ENCODE results near the gene IL32.

Gene IL32

GRCh38 chr16:3106205-3106928 is 40.9 kb downstream of the IL32 start:
- ATAC-seq = peak; percentile 97
- TF ChIP-seq POU6F1 (CRISPR knock-in tag; IDR thresholded peaks at IDR 0.05; ENCODE audit: borderline replicate concordance, low read depth) (no peak), CSDC2 (CRISPR knock-in tag; IDR thresholded peaks at IDR 0.05) (no peak), BACH2 (CRISPR knock-in tag; IDR thresholded peaks at IDR 0.05; ENCODE audit: borderline replicate concordance) (no peak), PATZ1 (CRISPR knock-in tag; IDR thresholded peaks at IDR 0.05; ENCODE audit: borderline replicate concordance) (peak; percentile 73; the same call in 1 of the 2 replicates), TCF4 (CRISPR knock-in tag; IDR thresholded peaks at IDR 0.05; ENCODE audit: borderline replicate concordance) (no peak), ZNF70 (CRISPR knock-in tag; IDR thresholded peaks at IDR 0.05) (0 out of 2 replicates have a peak, but pooled peaks have one; percentile 17), ZFP30 (CRISPR knock-in tag; IDR thresholded peaks at IDR 0.05) (peak; percentile 56; the same call in 1 of the 2 replicates), SNAI2 (CRISPR knock-in tag; IDR thresholded peaks at IDR 0.05) (peak; percentile 64; the same call in 1 of the 2 replicates)

GRCh38 chr16:3112058-3112880 is 46.8 kb downstream of the IL32 start, which contains the start of gene ZNF205:
TSS of gene ZNF205 (plus strand) at chr16:3112586. CDS start at chr16:3113431, 845 bp downstream.
- no peak for TF ChIP-seq ZC3H10 (CRISPR knock-in tag; IDR thresholded peaks at IDR 0.05)
- peak; percentile 18; the same call in 1 of the 2 replicates for TF ChIP-seq TSHZ2 (CRISPR knock-in tag; IDR thresholded peaks at IDR 0.05)
- peak; percentile 70; the same call in 1 of the 2 replicates for TF ChIP-seq PATZ1 (CRISPR knock-in tag; IDR thresholded peaks at IDR 0.05; ENCODE audit: borderline replicate concordance)
- peak; percentile 98 for ATAC-seq

- peak; percentile 46 for ATAC-seq
- TF ChIP-seq PATZ1 (CRISPR knock-in tag; IDR thresholded peaks at IDR 0.05; ENCODE audit: borderline replicate concordance) = no peak
- TF ChIP-seq TCF4 (CRISPR knock-in tag; IDR thresholded peaks at IDR 0.05; ENCODE audit: borderline replicate concordance) = no peak
Observed at GRCh38 chr16:3112881-3113574, 47.6 kb downstream of the IL32 start.

- TF ChIP-seq TCF4 (CRISPR knock-in tag; IDR thresholded peaks at IDR 0.05; ENCODE audit: borderline replicate concordance) (no peak), ZFP3 (CRISPR knock-in tag; IDR thresholded peaks at IDR 0.05) (no peak), OSR1 (CRISPR knock-in tag; IDR thresholded peaks at IDR 0.05) (no peak), GLIS3 (CRISPR knock-in tag; IDR thresholded peaks at IDR 0.05) (no peak), TOX (CRISPR knock-in tag; IDR thresholded peaks at IDR 0.05; ENCODE audit: borderline replicate concordance) (no peak), ESRRG (CRISPR knock-in tag; IDR thresholded peaks at IDR 0.05) (no peak), POU6F1 (CRISPR knock-in tag; IDR thresholded peaks at IDR 0.05; ENCODE audit: borderline replicate concordance, low read depth) (no peak), PPARA (CRISPR knock-in tag; IDR thresholded peaks at IDR 0.05; ENCODE audit: borderline replicate concordance) (no peak), ZNF70 (CRISPR knock-in tag; IDR thresholded peaks at IDR 0.05) (no peak), ARNTL (CRISPR knock-in tag; IDR thresholded peaks at IDR 0.05; ENCODE audit: borderline replicate concordance, low read depth) (no peak), CSDC2 (CRISPR knock-in tag; IDR thresholded peaks at IDR 0.05) (no peak)
- no peak for ATAC-seq
Observed at GRCh38 chr16:3113765-3114479, 48.5 kb downstream of the IL32 start.

Data from SK-N-SH treated with all-trans-retinoic acid at 6 μM for 48 hours (cell line).